GM21423 (cell line): Measurements from ENCODE around the gene FANCD2OS.
"Not testable (repeated sequence)": the region's sequence is repeated elsewhere in the genome, so short reads cannot be mapped to it uniquely, and the experiment has no call there.

Experiments
- ATAC-seq: cut with Tn5 transposase; IDR thresholded peaks from one replicate; pipeline ENCODE4 v1.9.1; 2021; ENCODE audit warnings: mild to moderate bottlenecking, moderate library complexity; ENCODE audit not compliant: unreplicated experiment

Gene FANCD2OS

DNA sequence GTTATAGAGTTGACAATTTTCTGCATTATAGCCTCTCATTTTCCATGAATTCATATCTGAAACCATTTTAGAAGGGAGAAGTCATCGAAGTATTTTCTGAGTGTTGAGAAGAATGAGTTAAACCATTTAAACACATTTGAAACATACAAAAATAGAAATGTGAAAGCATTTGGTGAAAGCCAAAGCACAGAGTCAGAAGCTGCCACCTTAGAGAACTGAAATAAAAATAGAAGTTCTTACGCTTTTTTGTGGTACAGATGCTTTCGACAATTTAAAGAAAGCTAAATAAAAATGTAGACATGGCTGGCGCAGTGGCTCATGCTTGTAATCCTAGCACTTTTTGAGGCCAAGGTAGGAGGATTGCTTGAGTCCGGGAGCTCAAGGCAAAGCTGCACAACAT, 9.0 kb downstream of the FANCD2OS start:
- no peak for ATAC-seq

DNA sequence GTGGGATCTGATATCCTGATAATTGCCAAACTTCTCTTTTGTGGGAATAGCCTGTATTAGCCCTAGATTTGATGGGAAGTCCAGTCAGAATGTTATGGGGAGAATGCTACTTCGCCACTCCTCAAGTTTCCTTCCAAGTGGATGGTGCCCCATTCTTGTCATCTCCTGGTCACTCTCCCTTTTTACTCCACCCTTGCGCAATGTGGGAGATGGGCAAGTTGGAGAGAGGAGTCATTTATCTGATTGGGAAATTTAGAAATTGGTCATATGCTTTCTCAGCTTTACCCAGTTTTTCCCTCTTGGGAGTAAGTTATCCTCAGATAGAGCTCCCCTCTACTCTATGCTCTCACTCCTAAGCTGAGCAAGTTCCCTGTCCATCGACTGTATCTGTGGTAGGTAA, 14.4 kb downstream of the FANCD2OS start:
- ATAC-seq, result no peak

- not testable (repeated sequence) for ATAC-seq
Measured at GRCh38 chr3:10091387-10091786, 16.7 kb downstream of the FANCD2OS start.

GRCh38 chr3:10090774-10091173, 17.3 kb downstream of the FANCD2OS start:
- ATAC-seq, result not testable (repeated sequence)

DNA sequence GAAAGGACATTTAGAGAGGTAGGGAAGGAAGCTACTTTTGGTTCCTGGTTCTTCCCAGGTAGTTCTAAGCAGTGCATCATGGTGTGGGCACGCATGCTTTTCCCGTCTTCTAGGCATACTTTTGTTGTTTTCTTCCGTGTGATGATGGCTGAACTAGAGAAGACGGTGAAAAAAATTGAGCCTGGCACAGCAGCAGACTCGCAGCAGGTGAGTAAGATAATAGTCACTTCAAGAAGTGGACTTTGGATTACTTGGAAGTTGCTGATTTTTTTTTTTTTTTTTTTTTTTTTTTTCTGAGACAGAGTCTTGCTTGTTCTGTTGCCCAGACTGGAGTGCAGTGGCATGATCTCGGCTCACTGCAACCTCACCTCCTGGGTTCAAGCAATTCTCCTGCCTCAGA, 17.9 kb downstream of the FANCD2OS start:
- ATAC-seq, result no peak

DNA sequence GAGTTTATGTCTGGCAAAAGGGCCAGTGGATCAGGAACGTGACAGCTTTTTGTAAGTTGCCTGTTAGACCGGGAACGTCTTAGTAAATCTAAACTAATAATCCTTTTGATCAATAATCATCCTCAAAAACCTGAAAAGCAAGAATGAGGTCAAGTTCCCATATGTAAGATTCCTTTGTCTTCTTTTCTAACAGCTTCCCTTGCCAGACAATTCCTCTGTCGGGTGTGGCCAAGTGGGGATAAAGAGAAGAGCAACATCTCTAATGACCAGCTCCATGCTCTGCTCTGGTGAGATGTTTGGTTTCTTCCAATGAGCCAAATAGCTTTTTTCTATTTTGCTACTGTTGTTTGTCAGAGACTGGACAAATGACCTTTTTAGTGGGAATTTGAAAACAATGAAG, 19.8 kb downstream of the FANCD2OS start:
- no peak for ATAC-seq

DNA sequence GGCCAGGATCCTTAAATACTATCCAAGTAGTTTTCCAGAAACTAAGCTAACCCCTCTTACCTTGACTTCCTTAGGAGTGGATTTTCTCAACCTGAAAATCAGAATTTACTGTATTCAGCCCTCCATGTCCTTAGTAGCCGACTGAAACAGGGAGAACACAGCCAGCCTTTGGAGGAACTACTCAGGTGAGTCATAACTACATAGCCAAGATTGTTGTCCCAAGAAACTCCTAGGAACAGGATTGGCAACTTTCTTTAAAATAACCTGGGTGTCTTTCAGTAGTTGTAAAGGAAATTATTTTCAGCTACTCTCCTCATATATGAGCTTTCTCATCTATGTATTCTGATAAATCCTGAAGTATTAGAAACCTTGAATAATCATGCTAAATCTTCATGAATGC, 22.3 kb downstream of the FANCD2OS start:
- ATAC-seq, result no peak

DNA sequence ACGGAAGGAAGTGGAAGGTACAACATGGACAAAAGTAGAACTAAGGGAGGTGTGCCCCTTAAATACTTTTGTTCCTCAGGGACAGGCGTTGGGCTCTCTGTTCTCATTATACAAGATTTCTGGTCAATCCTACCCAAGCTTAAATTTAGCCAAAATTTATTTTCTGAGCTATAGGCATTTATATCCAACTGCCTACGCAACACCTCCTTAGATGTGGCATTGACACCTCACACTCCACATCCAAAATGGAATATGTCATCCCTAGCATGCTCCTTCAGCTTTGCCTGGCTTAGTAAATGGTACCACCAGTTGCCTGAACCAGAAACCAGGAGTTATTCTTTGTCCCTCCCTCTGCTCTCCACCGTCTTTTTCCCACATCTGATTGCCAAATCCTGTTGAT, 26.2 kb downstream of the FANCD2OS start:
- ATAC-seq, result no peak

DNA sequence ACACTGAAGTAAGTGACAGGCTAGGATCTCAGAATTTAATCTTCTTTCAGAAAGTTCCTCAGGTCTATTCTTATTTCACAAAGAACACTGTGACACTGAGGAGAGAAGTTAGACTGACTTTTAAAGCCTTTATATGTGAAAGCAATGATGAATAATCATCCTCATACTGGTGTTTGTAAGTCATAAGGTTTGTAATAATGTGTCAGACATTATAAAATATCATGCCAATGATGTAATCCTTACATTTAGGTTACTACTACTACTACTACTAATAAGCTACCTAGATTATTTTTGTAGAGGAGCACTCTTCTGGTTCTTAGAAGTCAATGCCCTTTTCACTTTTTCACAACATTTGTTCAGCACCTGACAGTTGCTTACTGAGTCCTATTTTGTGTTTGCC, 33.4 kb downstream of the FANCD2OS start:
- no peak for ATAC-seq

DNA sequence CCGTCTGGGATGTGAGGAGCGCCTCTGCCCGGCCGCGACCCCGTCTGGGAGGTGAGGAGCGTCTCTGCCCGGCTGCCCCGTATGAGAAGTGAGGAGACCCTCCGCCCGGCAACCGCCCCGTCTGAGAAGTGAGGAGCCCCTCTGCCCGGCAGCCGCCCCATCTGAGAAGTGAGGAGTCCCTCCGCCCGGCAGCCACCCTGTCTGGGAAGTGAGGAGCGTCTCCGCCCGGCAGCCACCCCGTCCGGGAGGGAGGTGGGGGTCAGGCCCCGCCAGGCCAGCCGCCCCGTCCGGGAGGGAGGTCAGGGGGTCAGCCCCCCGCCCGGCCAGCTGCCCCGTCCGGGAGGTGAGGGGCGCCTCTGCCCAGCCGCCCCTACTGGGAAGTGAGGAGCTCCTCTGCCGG, 38.0 kb downstream of the FANCD2OS start:
- not testable (repeated sequence) for ATAC-seq

DNA sequence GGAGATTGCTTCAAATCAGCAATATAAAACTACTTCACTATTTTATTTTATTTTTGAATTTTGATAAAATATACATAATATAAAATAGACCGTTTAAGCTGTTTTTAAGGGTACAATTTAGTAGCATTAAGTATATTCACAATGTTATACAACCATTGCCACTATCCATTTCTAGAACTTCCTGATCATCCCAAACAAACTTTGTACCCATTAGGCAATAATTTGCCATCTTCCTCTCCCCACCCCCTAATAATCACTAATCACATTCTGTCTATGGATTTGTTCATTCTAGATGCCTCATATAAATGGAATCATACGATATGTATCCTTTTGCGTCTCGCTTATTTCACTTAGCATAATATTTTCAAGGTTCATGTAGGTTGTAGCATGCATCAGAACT, 53.0 kb downstream of the FANCD2OS start:
- ATAC-seq, result no peak
